PFSK-1 (cell line): ENCODE data around the gene SYCP2.

Source experiments
- FOXP2 ChIP-seq: optimal IDR thresholded peaks from 2 replicates; pipeline ENCODE3; 2011; ENCODE audit warnings: borderline replicate concordance, control low read depth, inconsistent platforms; ENCODE audit not compliant: insufficient read depth; ENCODE audit errors: extremely low read length, extremely low read depth
- POLR2AphosphoS5 ChIP-seq: IDR thresholded peaks from 2 replicates; pipeline ENCODE4 v1.6.1; 2012; ENCODE audit warnings: low read depth, mild to moderate bottlenecking, control low read depth, low read length, moderate library complexity
- REST ChIP-seq, 2 experiments: IDR thresholded peaks; 2 replicates each; pipeline versions ENCODE4 v1.6.1 to v1.8.0; 2011 to 2012; ENCODE audit warnings: low read depth in 2 of 2, low read length in 2 of 2, control low read depth in 1 of 2, inconsistent platforms in 1 of 2, mild to moderate bottlenecking in 1 of 2, moderate library complexity in 1 of 2; ENCODE audit not compliant: insufficient read depth in 1 of 2
- SIN3A ChIP-seq: IDR thresholded peaks from 2 replicates; pipeline ENCODE4 v1.6.1; 2012; ENCODE audit warnings: mild to moderate bottlenecking, low read length, moderate library complexity, borderline replicate concordance; ENCODE audit not compliant: insufficient read depth
- TAF1 ChIP-seq: IDR thresholded peaks from 2 replicates; pipeline ENCODE4 v1.6.1; 2012; ENCODE audit warnings: low read length, control low read depth, borderline replicate concordance; ENCODE audit not compliant: insufficient read depth

The SYCP2 gene

GRCh38 chr20:59972037-59972801 lies 38.8 kb upstream of the SYCP2 start:
- no peak for TF ChIP-seq FOXP2

GRCh38 chr20:59971428-59971827 lies 38.0 kb upstream of the SYCP2 start:
- TF ChIP-seq POLR2AphosphoS5 (no peak), SIN3A (no peak), FOXP2 (no peak), REST (IDR thresholded peaks at IDR 0.05; ENCODE audit: insufficient read depth in 1 of 2, low read depth in 2 of 2, low read length in 2 of 2) (no peak), TAF1 (no peak)

- no peak for TF ChIP-seq POLR2AphosphoS5
- TF ChIP-seq FOXP2: no peak
- no peak for TF ChIP-seq SIN3A
- no peak for TF ChIP-seq TAF1
- TF ChIP-seq REST (IDR thresholded peaks at IDR 0.05; ENCODE audit: insufficient read depth in 1 of 2, low read depth in 2 of 2, low read length in 2 of 2): no peak
Observed at GRCh38 chr20:59966428-59966827, 33.0 kb upstream of the SYCP2 start.

- TF ChIP-seq TAF1 (no peak), FOXP2 (no peak), REST (IDR thresholded peaks at IDR 0.05; ENCODE audit: insufficient read depth in 1 of 2, low read depth in 2 of 2, low read length in 2 of 2) (no peak), POLR2AphosphoS5 (no peak), SIN3A (no peak)
Observed at GRCh38 chr20:59962155-59962554, 28.7 kb upstream of the SYCP2 start.

GRCh38 chr20:59961423-59961822 lies 28.0 kb upstream of the SYCP2 start:
- TF ChIP-seq POLR2AphosphoS5 (no peak), FOXP2 (no peak), TAF1 (no peak), SIN3A (no peak), REST (IDR thresholded peaks at IDR 0.05; ENCODE audit: insufficient read depth in 1 of 2, low read depth in 2 of 2, low read length in 2 of 2) (no peak)
